Stimulated activated effector memory CD8-positive, alpha-beta T cell treated with anti-CD3 and anti-CD28 coated beads, Interleukin-12 subunit alpha, Interleukin-12 subunit beta, amount 100 ng/mL, for 72 hours (primary cell): ENCODE results near the gene ZNF506.
"Not testable (repeated sequence)": the region's sequence is repeated elsewhere in the genome, so short reads cannot be mapped to it uniquely, and the experiment has no call there.

Experiments
- ATAC-seq: fragments of 150-1000 bp; cut with Tn5 transposase; 2 replicates; pipeline ENCODE4 v1.10.0; 2021
- DNase-seq, 2 donors: peaks; one replicate each; pipeline ENCODE4 v3.0.0; 2021 to 2022; ENCODE audit warnings: low spot score in 2 of 2
- H3K27ac Mint-ChIP-seq: one replicate; pipeline ENCODE4 v1.8.0; 2022; ENCODE audit warnings: mild to moderate bottlenecking, mixed read lengths
- H3K36me3 Mint-ChIP-seq: one replicate; pipeline ENCODE4 v1.8.0; 2022; ENCODE audit warnings: mild to moderate bottlenecking, mixed read lengths
- H3K4me1 Mint-ChIP-seq: one replicate; pipeline ENCODE4 v1.8.0; 2022; ENCODE audit warnings: mixed read lengths
- H3K4me3 Mint-ChIP-seq: one replicate; pipeline ENCODE4 v1.8.0; 2022; ENCODE audit warnings: mild to moderate bottlenecking, mixed read lengths
- H3K9me3 Mint-ChIP-seq: one replicate; pipeline ENCODE4 v1.8.0; 2022; ENCODE audit warnings: mixed read lengths

The ZNF506 gene

DNA sequence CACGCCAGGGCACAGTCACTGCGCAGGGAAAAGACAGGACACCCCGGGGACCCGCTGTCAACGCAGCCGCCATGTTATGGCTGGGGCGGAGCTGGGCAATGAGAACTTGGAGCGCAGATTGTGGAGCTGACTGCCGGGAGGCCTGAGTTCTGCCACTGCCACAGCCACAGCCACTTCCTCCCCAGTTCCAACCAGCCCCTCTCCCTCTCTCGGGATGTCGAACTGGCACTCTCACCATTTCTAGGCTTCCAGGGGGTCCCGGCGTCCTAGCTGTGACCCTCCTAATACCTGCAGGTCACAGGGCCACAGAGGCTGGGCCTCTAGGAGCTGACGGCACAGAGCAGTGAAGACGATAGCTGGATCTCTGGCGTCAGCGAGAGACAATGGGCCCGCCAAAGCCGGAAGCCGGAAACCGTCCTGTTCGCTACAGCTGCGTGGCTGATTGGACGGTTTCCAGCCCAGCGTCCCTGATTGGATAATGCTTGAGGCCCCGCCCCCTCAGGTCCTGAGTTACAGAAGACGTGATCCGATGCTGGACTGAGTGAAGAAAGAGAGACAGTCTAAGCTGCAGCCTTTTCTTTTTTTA lies at the start of gene ZNF506:
TSS of gene ZNF506 (minus strand) at position 385 of the 586 bp plus-strand sequence. CDS start at position 238, 147 bp downstream.
- peak within 1 kb of the TSS; percentile 99 for H3K4me3 Mint-ChIP-seq
- H3K9me3 Mint-ChIP-seq, result peaks cover 2% of the 10 kb centered on the region
- H3K36me3 Mint-ChIP-seq, result peaks cover 49% of the 10 kb centered on the region
- peak within 1 kb of the TSS; percentile 99 for H3K27ac Mint-ChIP-seq
- ATAC-seq, result peak; percentile 95
- peak; percentile 85 to 96 for DNase-seq
- peaks cover 39% of the 10 kb centered on the region for H3K4me1 Mint-ChIP-seq

DNA sequence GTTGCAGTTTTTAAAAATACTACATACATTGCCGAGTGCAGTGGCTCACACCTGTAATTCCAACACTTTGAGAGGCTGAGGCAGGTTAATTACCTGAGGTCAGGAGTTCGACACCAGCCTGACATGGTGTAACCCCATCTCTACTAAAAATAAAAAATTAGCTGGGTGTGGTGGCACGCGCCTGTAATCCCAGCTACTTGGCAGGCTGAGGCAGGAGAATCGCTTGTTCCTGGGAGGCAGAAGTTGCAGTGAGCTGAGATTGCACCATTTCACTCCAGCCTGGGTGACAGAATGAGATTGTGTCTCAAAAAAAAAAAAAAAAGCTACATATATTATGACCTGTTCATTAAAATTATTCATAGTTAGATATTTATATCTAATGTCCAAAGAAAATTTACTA lies 48.5 kb upstream of the ZNF506 start:
- not testable (repeated sequence) for ATAC-seq, DNase-seq, H3K9me3 Mint-ChIP-seq, H3K27ac Mint-ChIP-seq, H3K4me3 Mint-ChIP-seq
- Mint-ChIP-seq H3K36me3 (peaks cover 30% of the 10 kb centered on the region), H3K4me1 (peaks cover 43% of the 10 kb centered on the region)

DNA sequence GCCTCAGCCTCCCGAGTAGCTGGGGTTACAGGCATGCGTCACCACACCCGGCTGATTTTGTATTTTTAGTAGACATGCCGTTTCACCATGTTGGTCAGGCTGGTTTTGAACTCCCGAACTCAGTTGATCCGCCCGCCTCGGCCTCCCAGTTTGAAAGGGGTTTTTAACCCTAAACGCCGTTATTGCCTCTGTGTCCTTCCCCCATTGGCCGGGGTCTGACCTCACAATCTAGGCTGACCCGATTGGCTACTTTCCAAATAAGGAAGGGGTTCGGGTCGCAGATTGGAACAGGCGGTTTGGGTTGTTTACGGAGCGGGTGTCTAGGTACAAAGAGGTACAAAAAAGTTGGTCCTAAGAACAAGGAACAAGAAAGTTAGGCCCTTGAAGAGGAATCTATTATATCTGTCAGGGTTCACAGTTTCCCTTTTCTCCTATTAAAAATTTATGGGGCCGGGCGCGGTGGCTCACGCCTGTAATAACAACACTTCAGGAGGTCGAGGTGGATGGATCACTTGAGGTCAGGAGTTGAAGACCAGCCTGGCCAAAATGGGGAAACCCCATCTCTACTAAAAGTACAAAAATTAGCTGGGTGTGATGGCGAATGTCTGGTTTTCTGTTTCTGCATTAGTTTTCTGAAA lies 45.2 kb upstream of the ZNF506 start:
- Mint-ChIP-seq H3K27ac (peak overlapping the region; percentile 99), H3K36me3 (peaks cover 17% of the 10 kb centered on the region), H3K4me1 (peaks cover 32% of the 10 kb centered on the region), H3K4me3 (peak overlapping the region; percentile 99), H3K9me3 (no peaks in the 10 kb centered on the region)
- DNase-seq, result peak; percentile 21 to 76
- peak; percentile 16 for ATAC-seq

DNA sequence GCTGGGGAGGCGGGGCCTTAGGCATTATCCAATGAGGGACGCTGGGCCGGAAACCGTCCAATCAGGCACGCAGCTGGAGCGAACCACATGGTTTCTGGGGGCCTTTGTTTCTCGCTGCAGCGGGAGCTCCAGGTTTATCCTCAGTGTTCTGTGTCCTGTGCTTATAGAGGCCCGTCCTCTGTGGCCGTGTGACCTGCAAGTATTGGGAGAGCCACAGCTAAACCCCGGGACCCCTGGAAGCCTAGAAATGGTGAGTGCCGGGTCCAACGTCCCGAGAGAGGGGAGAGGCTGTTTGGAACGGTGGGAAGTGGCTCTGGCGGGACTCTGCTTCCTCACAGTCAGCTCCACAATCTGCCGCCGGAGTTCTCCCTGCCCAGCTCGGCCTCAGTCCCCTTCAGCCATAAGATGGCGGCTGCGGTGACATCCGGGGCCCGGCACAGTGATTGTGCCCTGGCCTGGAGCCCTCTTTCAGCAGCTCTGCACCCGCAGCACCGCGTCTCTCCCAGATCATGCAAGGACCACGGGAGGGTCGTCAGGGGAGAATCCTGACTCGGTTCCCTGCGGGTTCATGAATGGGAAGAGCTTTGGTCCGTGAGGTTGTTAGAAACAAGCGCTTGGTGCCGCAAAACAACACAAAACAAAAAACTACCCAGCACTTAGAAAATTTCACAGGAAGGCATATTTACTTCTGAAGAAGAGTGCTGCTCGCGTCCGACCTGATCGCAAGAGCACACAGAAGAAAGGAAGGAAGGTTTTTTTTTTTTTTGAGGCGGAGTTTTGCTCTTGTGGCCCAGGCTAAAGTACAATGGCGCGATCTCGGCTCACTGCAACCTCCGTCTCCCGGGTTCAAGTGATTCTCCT lies 44.4 kb upstream of the ZNF506 start, which contains the start of gene ZNF253:
TSS of gene ZNF253 (plus strand) at position 133 of the 861 bp plus-strand sequence. CDS start at position 248, 115 bp downstream.
- Mint-ChIP-seq H3K27ac (peak within 1 kb of the TSS; percentile 99), H3K9me3 (no peaks in the 10 kb centered on the region), H3K4me3 (peak within 1 kb of the TSS; percentile 99), H3K36me3 (peaks cover 17% of the 10 kb centered on the region), H3K4me1 (peaks cover 24% of the 10 kb centered on the region)
- ATAC-seq, result peak; percentile 98
- peak; percentile 79 to 94 for DNase-seq

DNA sequence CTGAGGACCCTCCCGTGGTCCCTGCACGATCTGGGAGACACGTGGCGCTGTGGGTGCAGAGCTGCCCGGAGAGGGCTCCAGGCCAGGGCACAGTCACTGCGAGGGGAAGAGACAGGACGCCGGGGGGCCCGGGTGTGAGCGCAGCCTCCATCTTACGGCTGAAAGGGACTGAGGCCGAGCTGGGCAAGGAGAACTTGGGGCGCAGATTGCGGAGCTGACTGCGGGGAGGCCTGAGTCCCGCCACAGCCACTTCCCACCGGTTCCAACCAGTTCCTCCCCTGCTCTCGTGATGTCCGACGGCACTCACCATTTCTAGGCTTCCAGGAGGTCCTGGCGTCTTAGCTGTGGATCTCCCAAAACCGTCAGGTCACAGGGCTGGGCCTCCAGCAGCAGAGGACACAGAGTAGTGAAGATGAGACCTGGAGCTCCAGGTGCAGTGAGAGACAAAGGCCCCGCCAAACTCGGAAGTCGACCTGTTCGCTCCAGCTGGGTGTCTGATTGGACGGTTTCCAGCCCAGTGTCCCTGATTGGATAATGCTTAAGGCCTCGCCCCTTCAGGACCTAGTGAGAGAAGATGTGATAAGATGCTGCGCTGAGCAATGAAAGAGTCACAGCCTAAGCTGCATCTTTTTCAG lies 39.3 kb upstream of the ZNF506 start:
- Mint-ChIP-seq H3K27ac (peak overlapping the region; percentile 76), H3K4me3 (peak overlapping the region; percentile 66), H3K4me1 (peaks cover 6% of the 10 kb centered on the region), H3K9me3 (no peaks in the 10 kb centered on the region), H3K36me3 (peaks cover 12% of the 10 kb centered on the region)
- ATAC-seq, result peak; percentile 55
- DNase-seq, result peak in 1 of 2 donors; percentile 56

DNA sequence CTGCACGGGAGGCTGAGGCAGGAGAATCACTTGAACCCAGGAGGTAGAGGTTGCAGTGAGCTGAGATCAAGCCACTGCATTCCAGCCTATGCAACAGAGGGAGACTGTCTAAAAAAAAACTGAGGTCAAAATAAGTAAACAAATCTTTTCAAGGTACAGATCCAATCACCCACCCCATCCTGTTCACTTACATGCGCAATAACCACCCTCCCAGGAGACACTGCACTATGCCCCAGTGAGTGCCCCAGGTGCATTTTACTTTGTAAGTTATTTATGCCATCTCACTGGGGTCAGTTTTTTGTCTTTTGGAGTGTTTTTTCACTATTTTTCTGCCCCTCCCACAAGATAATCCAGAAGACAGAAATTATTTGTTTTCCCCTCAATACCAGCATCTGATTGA lies 37.2 kb upstream of the ZNF506 start:
- Mint-ChIP-seq H3K4me3 (no peak overlapping the region), H3K9me3 (no peaks in the 10 kb centered on the region), H3K27ac (no peak overlapping the region), H3K36me3 (peaks cover 6% of the 10 kb centered on the region), H3K4me1 (no peaks in the 10 kb centered on the region)
- no peak for DNase-seq
- ATAC-seq, result no peak

DNA sequence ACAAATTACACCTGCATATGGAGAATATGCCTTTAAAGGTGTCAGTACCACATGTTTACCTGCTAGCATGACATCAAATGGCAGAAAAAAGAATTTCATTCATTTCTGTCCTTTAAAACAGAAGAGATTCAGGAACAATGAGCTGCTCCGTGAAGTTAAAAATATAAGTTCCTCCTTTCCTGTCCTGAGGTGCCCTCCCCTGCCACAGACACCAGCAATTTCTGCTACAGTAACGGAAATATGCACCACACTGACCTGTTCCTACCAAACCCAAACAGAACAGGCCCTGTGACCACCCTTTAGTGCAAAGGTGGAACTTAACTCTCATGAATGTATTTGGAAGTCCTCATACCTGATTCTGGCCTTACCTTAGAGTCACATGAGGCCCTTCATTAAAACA lies 30.2 kb upstream of the ZNF506 start:
- not testable (repeated sequence) for ATAC-seq, DNase-seq, H3K27ac Mint-ChIP-seq, H3K4me3 Mint-ChIP-seq, H3K4me1 Mint-ChIP-seq, H3K9me3 Mint-ChIP-seq, H3K36me3 Mint-ChIP-seq

DNA sequence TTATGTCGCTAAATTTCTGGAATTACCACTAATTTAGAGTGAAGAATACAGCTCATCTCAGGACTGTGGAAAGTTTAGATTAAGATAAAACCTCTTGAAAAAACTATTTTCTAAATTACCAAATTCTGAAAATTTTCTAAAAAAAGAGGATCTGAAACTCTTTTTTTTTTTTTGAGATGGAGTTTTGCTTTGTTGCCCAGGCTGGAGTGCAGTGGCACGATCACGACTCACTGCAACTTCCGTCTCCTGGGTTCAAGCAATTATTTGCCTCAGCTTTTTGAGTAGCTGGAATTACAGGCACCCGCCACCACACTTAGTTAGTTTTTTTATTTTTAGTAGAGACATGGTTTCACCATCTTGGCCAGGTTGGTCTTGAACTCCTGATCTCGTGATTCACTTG lies 27.5 kb upstream of the ZNF506 start:
- no peaks in the 10 kb centered on the region for H3K36me3 Mint-ChIP-seq
- H3K9me3 Mint-ChIP-seq, result no peaks in the 10 kb centered on the region
- no peak overlapping the region for H3K4me3 Mint-ChIP-seq
- no peaks in the 10 kb centered on the region for H3K4me1 Mint-ChIP-seq
- DNase-seq, result no peak
- ATAC-seq, result no peak
- H3K27ac Mint-ChIP-seq, result no peak overlapping the region

DNA sequence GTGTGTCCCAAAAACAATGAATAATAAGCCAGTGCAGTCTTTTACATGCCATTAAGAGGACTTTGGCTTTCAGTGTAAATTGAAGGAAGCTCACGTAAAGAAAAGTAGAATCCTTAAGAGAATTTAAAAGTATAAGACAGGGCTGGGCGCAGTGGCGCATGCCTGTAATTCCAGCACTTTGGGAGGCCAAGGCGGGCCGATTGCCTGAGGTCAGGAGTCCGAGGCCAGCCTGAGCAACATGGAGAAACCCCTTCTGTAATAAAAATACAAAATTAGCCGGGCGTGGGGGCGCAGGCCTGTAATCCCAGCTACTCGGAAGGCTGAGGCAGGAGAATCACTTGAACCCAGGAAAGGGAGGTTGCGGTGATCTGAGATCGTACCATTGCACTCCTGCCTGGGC lies 26.2 kb upstream of the ZNF506 start:
- ATAC-seq (no peak), DNase-seq (no peak)
- H3K4me1 Mint-ChIP-seq, result no peaks in the 10 kb centered on the region
- no peaks in the 10 kb centered on the region for H3K36me3 Mint-ChIP-seq
- H3K9me3 Mint-ChIP-seq, result peaks cover 2% of the 10 kb centered on the region
- H3K27ac Mint-ChIP-seq, result no peak overlapping the region
- no peak overlapping the region for H3K4me3 Mint-ChIP-seq

DNA sequence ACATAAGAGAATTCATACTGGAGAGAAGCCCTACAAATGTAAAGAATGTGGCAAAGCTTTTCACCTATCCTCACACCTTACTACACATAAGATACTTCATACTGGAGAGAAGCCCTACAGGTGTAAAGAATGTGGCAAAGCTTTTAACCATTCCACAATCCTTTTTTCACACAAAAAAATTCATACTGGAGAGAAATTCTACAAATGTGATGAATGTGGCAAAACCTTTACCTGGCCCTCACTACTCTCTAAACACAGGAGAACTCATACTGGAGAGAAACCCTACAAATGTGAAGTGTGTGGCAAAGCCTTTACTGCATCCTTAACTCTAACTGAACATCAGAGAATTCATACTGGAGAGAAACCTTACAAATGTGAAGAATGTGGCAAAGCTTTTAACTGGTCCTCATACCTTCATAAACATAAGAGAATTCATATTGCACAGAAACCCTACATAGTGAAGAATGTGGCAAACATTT lies 14.0 kb upstream of the ZNF506 start:
- Mint-ChIP-seq H3K4me1 (no peaks in the 10 kb centered on the region), H3K27ac (no peak overlapping the region), H3K36me3 (no peaks in the 10 kb centered on the region), H3K4me3 (no peak overlapping the region), H3K9me3 (peaks cover 27% of the 10 kb centered on the region)
- ATAC-seq, result no peak
- DNase-seq, result no peak

DNA sequence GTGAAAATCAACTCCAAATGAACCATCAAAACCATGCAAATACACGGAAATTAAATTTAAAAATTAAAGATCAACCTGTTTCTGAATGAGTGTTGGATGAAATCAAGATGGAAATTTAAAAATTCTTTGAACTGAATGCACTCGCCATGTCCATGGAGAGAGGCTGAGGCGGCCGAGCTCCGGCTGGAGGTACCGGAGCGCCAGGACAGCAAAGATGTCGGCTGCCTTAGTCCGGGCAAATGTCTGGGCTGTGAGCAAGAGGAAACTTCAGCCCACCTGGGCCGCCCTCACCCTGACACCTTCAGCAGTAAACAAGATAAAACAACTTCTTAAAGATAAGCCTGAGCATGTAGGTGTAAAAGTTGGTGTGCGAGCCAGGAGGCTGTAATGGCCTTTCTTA lies 5.3 kb upstream of the ZNF506 start:
- Mint-ChIP-seq H3K4me1 (peaks cover 6% of the 10 kb centered on the region), H3K36me3 (peaks cover under 1% of the 10 kb centered on the region), H3K9me3 (peaks cover 25% of the 10 kb centered on the region), H3K4me3 (no peak overlapping the region), H3K27ac (no peak overlapping the region)
- ATAC-seq (no peak), DNase-seq (no peak)

DNA sequence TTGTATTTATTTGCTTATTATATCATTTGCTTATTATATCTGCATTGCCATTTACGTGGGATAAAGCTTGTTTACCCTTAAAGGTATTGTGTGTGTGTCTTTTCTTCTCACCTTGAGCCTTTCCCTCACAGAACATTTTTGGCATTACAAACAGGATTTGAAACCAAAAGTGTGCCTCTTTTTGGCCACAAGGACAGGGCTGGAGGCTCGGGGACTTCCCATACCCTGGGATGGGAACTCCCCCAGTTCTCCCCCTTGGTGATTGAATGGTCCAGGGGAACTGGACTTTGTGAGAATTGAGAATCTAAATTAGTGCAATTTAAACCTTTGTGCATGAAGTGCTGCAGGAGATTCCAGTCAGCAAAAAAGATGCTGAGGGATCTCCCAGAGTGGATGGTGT lies 2.4 kb upstream of the ZNF506 start:
- Mint-ChIP-seq H3K4me1 (peaks cover 26% of the 10 kb centered on the region), H3K4me3 (no peak overlapping the region), H3K27ac (no peak overlapping the region), H3K9me3 (peaks cover 8% of the 10 kb centered on the region), H3K36me3 (peaks cover 29% of the 10 kb centered on the region)
- ATAC-seq (no peak), DNase-seq (no peak)

DNA sequence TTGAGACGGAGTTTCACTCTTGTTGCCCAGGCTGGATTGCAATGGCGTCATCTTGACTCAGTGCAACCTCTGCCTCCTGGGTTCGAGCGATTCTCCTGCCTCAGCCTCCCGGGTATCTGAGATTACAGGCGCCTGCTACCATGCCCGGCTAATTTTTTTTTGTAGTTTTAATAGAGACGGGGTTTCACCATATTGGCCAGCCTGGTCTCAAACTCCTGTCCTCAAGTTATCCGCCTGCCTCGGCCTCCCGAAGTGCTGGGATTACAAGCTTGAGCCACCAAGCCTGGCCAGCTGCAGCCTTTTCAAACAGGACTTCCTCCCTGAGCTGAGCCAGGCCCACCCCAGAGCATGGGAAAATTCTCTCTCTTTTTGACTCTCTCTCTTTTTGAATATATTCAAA lies 426 bp upstream of the ZNF506 start:
- peak overlapping the region; percentile 99 for H3K4me3 Mint-ChIP-seq
- peak overlapping the region; percentile 99 for H3K27ac Mint-ChIP-seq
- ATAC-seq, DNase-seq, H3K9me3 Mint-ChIP-seq: not testable (repeated sequence)
- H3K4me1 Mint-ChIP-seq, result peaks cover 36% of the 10 kb centered on the region
- peaks cover 45% of the 10 kb centered on the region for H3K36me3 Mint-ChIP-seq

DNA sequence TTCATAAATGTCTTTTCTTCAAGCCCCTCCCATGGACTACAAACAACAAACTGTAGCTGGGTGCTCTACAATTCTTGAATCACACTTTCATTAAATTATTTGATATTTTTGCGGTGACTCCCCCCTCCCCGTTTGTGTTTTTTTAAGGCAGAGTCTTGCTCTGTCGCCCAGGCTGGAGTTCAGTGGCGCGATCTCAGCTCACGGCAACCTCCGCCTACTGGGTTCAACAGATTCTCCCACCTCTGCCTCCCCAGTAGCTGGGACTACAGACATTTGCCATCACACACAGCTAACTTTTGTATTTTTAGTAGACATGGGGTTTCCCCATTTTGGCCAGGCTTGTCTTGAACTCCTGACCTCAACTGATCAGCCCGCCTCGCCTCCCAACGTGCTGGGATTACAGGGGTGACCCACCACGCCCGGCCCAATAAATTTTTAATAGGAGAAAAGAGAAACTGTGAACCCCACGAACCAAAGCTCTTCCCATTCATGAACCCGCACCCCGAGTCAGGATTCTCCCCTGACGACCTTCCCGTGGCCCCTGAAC lies 703 bp downstream of the ZNF506 start:
- ATAC-seq (no peak), DNase-seq (no peak)
- H3K27ac Mint-ChIP-seq, result peak overlapping the region; percentile 99
- H3K4me3 Mint-ChIP-seq, result peak overlapping the region; percentile 99
- peaks cover 53% of the 10 kb centered on the region for H3K36me3 Mint-ChIP-seq
- H3K4me1 Mint-ChIP-seq, result peaks cover 45% of the 10 kb centered on the region
- peaks cover 2% of the 10 kb centered on the region for H3K9me3 Mint-ChIP-seq

DNA sequence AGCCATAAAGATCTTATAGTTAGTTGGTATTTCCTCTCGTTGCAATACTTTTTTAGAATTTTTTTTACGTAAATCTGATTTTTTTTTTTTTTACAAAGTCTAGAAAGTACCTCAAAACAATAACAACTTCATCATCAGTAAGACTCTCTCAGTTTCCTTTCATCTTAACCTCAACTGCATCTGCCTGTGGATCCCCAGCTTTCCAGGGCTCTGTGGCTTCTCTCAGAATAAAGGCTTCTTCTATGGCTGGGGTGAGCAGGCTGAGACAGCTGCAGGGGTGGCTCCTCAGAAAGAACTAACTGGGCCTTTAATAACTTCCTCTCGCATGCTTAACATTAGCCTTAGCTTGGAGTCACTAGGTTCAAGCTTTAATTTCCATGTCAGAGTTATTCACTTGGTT lies 4.2 kb downstream of the ZNF506 start:
- Mint-ChIP-seq H3K4me1 (peaks cover 59% of the 10 kb centered on the region), H3K27ac (peak overlapping the region; percentile 84), H3K36me3 (peaks cover 79% of the 10 kb centered on the region), H3K9me3 (no peaks in the 10 kb centered on the region), H3K4me3 (peak overlapping the region; percentile 52)
- DNase-seq, result no peak
- ATAC-seq, result peak; percentile 66
